SK-N-DZ (cell line): ENCODE measurements around the gene HIPK3.
"Not testable (repeated sequence)": the region's sequence is repeated elsewhere in the genome, so short reads cannot be mapped to it uniquely, and the experiment has no call there.

ENCODE experiments used
- DNase-seq: peaks from one replicate; pipeline ENCODE4 v3.0.0-alpha.2; 2015; ENCODE audit warnings: low spot score

HIPK3 gene

DNA sequence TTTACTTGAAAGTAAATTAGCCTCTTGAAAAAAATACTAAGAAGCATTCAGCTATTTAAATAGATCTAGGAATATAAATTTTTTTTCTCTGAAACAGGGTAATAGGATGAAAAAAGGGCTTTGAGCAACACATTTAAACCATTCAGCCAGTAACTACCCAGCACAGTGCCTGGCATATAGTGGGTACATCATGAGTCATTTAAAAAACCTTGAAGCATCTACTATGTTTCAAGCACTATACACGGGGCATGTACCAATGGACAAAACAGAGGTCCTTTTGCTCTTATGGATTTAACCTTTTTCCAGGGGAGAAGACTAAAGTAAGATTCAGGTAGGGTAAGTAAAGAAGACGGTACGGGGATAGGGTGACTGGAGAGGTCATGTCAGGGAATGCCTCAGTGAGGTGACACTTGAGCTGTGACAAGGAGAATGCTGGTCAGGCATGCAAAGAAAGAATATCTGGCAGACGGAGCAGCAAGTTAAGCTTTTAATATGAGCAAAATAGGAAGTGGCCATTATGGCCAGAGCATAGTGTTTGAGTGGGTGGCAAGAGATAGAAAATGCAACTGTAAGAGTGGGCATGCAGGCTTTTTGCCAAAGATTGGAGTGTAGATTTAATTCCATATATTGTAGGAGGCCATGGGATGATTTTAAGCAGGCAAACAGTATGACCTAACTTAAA, 101.1 kb downstream of the HIPK3 start:
- no peak for DNase-seq

DNA sequence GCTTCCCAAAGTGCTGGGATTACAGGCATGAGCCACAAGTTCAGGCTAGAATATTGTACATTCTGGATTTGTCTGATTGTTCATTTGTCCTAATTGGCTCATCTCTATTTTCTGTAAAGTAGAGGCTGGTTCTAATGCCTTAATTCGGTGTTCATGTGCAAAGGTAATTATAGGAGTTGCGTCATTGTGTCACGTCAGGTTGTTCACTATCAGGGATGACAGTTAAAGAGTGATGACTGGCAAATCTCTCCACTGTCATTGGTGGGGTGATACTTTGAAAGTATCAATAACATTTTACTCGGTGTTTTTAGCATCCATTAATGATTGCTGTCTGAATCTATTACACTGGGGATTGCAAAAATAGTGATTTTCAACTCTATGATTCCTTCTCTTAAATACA, 103.5 kb downstream of the HIPK3 start:
- no peak for DNase-seq

DNA sequence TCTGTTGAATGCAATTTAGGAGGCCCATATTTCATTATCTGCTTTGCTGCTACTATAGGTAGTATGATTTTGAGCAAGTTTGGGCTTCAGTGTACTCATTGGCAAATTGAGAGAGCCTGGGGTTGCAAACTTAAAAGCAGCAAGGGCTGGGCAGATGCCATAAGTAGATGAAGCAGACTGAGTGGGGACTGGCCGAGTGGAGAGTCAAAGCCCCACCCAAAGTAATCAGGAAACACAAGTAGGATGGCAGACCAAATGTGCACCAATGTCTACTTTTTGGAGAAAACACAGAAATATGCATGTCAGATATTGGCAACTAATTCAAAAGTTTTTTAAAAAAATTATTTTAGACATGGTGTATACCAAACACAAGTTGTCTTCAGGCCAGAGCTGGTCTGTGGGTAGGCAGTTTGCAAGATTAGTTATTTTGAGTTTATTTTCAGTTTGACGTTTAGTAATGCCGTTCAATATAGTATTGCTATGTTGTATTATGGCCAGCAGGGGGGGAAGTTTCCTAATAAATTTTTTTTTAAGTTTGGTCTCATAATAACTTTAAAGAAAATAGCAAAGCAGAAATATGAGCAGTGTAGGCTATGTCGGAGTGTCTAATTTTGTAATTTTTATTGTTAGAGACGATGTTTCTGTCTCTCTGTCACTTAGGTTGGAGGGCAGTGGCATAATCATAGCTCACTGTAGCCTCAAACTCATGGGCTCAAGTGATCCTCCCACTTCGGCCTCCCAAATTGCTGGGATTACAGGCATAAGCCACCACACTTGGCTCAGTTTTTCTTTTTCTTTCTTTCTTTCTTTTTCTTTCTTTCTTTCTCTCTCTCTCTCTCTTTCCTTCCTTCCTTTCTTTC, 105.1 kb downstream of the HIPK3 start:
- DNase-seq: peak; percentile 55

DNA sequence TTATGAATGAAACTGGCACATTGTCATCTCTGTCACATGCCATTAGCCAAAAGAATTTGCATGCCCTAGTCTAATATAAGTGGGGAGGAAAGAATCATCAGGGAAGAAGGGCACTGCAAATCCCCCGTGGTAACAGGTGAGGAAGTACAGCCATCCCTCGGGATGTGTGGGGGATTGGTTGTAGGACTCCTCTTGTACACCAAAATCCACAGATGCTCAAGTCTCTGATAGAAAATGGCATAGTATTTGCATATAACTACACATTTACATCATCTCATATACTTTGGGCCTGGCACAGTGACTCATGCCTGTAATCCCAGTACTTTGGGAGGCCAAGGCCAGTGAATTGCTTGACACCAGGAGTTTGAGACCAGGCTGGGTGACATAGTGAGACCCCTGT, 109.7 kb downstream of the HIPK3 start:
- no peak for DNase-seq

DNA sequence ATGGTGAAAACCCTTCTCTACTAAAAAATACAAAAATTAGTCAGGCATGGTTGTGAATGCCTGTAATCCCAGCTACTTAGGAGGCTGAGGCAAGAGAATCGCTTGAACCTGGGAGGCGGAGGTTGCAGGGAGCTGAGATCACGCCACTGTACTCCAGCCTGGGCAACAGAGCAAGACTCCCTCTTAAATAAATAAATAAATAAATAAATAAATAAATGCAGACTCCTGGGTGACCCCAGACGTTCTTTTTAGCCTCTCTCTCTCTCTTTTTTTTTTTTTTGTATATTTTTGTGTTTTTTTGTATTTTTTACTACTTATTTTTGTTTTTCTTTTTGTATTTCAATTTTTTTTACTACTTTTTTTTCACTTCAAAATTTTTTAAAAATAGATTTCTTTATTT, 111.3 kb downstream of the HIPK3 start:
- DNase-seq: not testable (repeated sequence)

DNA sequence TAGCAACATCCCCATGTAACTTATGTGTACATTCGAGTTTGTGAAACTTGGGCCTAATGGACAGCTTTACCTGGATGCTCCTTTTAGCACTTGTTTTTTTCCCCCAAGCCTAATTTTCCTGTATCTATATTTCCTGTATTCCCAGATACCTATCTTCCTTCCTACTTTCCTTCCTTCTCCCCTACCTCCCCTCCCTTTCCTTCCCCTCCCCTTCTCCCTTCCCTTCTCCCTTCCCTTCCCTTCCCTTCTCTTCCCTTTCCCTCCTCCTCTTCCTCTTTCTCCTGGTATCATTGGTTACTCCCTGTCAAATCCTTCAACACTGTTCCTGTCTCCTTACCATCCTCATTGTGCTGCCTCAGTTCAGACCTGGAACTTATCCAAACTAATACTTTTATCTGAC, 111.8 kb downstream of the HIPK3 start:
- DNase-seq: no peak

DNA sequence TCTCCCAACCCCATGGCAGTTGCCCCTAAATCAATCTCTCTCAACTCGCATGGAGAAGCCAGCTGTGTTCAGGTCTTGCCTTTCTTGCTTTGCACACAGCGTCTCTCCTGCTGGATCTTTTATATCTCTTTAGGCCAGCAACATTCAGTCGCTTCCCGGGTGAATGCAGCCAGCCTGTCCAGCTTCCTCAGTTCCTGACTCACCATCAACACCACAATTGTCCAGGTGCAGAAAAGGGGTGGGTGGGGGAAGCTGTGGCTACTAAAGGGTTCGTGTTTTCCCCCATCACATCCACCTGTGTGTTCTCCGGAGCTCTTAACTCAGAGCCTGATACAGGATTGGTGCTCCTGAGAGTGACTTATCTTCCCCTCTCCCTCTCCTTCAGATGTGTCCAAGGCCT, 116.5 kb downstream of the HIPK3 start:
- no peak for DNase-seq

DNA sequence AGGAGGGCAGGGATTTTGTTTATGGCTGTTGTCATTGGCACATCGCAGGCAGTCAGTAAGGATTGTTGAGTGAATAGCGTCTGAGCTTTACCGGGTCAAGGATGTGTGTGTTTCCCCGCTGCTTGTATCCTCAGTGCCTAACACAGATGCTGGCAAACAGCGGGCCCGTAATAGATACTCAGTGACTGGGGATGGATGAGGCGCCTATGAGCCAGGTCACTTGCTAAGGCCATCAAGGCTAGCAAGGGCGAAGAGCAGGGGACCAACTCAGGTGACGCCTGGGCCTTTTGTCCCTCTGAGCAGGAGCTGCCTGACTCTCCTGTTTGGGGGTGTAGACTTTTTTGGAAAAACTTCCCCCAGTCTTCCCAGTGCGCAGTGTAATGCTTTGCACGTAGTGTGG, 118.1 kb downstream of the HIPK3 start:
- no peak for DNase-seq

DNA sequence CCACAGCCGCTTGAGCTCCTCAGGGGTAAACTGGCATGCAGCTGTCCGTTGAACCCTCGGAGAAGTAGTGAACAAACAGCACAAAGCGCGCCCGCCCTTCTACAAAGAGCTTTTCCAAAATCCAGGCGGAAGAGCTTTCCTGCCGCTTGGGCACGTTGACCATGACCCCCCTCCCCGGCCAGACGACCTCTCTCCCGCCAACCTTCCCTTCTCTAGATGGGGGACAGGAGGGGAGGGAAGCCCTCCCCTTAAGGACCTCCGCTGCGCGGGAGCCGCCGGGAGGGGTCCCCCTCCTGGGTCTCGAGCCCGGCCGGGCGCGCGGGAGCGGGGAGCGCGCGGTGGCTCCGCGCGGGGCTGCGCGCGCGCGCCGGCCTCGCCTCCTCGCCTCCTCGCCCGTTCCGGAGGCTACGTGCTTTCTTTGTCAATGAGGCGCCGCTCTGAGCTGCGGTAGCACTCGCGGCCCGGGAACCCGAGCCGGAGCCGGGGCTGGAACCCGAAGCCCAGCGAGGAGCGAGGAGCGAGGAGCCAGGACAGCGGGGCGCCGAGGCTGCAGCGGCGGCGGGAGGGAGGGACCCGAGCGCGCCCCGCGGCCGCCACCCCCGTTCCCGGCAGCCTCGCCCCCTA, 118.6 kb downstream of the HIPK3 start, which contains the start of gene KIAA1549L:
Gene KIAA1549L (plus strand): TSS at position 421 of the 624 bp plus-strand sequence.
- DNase-seq: peak; percentile 50

DNA sequence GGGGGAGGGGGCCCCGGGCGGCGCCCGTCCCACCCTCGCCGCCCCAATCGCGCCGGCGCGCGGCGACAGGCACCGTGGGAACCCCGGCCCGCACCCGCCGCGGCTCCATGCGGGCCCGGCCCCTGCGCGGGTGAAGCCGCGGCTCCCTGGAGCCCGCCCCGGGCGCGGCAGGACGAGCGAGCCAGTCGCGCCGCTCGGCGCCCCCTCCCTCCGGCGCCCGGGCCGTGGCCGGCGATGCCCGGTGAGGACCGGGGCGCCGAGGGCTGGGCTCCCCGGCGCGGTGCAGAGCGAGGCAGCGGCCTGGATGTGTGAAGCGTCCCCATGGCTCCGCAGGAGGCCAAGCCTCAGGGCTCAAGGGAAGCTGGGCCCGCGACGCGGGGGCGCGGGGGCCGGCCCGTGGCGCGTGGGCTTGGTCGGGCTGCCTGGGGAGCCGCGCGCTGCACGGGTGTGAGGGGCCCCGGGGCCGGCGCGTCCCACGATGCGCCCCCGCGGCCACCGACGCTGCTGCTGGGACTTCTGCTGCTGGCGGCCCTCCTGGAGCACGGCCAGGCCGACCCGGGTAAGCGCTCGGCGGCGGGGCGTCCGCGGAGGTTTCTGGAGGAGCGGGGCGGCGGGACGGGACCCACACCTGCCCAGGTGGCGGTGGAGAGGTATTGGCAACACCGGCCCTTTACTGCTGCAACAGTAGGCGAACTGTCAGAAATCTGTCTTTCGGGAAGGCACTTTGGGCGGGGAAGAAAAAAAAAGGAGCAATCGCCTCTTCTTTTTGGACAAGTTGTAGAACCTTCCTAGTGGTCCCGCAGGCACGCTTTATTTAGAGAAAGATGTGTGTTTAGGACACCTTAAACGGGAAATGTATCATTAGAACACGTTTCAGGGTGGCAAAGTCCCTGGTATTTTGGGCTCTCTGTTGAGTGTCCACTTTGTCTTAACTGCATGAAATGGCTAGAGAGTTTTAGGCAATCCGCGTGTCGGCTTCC, 119.4 kb downstream of the HIPK3 start:
- DNase-seq: no peak

DNA sequence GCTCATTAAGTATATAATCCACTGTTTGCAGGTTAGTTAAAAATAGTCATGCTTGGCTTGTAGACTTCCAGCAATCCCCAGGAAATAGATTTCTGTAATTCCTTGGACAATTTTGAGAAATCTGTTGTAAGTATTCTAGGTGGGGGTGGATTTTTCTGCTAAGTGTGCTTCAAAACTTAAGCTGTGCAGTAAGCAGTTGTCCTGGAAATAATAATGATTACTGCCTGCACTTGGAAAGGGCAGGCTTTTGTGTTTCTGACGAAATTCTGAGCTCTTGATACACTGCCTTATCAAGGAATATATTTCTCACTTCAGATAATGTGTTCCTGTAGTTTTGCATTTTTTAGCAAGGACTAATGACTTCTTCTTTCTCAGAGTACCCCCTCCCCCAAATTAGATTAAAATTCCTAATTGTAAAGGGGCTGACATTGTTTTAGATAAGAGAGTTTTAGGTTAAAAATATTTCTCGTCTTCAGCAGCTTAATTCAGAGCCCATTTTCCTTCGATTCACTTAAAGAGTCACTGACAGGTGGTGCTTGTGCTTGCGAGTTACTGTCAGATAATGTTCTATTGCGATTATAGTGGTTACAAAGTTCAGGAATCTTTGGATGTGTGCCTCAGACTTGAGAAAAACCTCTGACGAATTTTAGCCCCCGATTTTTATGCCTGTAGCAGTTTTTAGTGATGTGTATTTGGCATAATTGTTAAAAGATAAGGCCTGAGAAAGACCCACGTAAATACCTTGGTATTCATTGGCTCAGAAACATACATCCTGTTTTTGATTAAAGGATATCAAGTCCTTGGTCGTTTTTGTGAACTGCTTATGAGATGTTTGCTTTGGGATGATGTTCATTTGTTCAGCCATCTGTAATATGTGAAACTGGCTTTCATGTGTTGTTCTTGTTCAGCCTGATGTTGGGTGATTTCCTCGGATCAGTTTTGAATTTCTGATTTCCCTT, 120.5 kb downstream of the HIPK3 start:
- no peak for DNase-seq

DNA sequence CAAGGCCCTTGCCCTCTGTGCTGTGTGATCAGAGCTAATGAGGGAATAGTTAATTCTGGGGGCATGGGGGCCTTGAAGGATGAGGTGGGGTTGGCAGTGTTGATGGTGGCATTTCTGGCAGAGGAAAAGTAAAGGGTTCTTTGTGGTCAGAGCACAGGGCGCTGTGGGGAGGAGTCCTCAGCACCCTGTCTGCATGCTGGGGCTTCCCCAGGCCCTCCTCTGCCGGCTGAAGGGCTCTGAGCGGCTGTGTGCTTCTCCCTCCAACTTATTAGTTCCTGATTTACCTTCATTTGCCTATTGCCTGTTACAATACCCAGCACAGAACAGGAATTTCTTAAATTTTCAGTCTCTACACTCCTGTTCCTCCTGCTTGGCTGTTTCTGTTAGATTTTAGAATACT, 122.8 kb downstream of the HIPK3 start:
- no peak for DNase-seq

DNA sequence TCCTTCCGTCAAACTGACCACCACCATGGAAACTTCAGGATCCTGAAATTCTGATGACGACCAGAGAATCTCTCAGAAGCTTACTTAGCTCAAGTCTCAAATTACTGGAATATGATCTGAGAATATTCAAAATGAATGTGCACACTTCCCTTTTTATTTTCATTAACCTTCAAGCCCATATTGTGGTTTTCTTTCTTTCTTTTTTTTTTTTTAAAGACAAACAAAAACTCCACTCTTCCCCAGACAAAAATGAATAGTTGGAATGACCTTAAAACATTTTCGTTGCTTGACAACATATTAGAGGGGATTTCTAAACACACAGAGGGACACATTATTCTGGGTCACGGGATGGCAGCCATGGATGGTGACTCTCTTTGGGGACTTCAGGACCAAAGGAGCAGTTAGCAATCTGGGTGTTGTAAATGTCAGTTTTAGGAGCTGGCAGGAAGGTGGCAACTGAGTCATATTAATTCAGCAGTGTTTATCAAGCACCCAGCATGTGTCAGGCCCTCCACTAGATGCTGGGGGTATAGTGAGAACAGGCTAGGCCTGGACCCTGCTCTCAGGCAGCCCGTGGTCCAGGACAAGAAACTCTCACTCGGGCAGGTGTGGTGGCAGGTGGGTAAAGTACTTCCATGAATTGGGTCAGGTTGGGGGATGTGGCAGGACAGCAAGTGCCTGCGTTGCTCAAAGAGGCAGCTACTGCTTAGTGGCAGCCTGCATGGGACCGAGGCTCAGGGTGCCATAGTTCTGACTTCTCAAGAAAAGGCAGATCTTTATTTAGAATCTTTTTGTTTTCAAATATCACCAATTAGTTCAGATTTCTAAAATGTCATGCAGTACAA, 126.1 kb downstream of the HIPK3 start:
- DNase-seq: no peak

DNA sequence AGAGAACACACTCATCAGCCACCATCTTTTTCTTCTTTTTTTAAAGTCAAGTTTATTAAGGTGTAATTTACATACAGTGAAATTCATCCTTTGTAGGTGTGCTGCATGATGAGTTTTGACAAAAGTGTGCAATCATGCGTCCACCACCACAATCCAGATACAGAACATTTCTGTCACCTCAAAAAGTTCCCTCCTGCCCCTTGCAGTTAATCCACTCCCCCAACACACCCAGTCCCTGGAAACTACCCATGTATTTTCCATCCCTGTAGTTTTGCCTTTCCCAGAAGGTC, 126.7 kb downstream of the HIPK3 start:
- DNase-seq: no peak

DNA sequence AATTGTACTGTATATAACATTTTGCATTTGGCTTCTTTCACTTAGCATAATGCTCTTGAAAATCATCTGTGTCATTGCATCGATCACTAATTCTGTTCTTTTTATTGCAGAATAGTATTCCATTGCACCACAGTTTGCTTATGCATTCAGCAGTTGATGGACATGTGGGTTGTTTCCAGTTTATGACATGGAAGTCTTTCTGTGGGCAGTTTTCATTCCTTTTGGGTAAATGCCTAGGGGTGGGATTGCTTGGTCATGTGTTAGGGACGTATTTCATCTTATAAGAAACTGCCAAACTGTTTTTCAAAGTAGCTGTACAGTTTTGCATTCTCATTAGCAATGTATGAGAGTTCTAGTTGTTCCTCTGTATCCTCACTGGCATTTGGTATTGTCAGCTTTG, 127.0 kb downstream of the HIPK3 start:
- no peak for DNase-seq

DNA sequence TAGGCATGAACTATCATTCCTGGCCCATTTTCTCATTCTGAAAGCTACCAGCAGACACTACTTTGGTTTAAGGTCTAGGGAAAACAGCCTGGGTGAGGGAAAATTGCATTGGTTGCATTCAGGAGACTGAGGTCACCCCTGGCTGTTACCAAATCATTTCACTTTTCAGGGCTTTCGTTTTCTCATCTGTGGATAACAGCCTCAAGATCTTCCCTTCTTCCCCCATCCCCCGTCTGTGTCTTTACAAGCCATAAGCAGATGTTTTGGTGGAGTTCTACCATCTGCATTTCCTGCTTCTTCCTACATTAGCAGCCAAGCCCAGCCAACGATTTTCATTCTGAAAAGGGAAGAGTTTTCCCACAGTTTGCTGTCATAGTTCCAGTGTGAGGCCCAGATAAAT, 130.4 kb downstream of the HIPK3 start:
- no peak for DNase-seq

DNA sequence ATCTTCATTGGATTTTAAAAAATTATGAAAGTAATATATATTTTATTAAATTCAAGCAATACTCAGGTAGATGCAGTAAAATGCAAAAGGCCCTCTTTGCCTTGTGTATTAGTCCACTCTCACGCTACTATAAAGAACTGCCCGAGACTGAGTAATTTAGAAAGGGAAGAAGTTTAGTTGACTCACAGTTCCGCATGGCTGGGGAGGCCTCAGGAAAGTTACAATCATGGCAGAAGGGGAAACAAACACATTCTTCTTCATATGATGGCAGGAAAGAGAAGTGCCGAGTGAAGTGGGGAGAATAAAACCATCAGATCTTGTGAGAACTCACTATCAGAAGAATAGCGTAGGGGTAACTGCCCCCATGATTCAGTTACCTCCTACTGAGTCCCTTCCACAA, 130.8 kb downstream of the HIPK3 start:
- DNase-seq: no peak

DNA sequence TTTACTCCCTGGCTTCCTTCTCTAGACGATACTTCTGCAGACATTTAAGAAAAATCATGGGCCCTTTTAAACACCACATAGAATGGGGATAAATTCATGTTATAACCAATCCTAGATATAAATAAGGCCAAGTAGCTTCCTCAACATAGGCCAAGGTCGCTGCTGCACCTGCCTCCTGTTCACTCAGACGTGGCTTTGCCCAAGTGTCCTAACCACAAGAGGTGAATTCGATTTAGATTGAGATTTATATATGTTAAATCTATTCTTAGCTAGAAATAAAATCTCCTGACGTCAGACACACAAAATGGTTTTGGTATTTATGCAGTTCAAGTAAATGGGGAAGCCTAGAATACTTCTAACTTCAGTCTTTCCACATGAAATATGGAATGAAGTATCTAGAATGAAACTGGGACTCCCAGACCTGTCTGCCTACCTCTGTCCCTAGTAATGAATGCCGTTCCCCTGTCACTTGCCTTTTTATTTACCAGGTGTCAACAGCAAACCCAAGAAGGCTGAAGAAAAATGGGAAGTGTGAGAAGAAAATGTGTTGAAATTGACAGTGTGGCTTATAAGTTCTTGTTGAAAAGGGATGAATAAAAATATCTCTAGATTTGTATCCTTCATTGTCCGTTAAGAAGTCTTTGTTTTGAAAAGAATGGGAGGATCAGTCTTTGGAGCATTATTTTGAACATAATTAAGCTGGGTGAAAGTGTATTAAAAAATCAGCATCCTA, 131.8 kb downstream of the HIPK3 start:
- DNase-seq: no peak

DNA sequence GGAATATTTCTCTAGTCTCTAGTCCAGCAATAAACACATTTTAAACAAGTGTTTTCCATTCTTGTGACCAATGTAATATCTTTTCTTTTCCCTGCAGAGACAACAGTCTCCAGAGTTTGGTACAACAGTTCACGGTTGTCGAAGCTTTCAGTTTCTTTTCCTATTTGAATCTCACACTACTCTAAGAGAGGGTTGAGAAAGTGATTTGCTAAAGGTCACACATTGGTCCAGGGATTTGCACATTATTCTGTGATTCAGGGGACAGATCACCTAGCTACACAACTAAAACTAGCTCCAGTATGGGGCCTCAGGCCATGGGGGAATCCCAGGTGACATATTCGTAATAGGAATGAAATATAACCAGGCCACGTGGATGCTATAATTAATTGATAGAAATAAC, 132.5 kb downstream of the HIPK3 start:
- no peak for DNase-seq
